Measurements from ENCODE around the gene RNASEH2A. TPM values are rescaled to one million over a fixed set of nuclear protein-coding genes. Genes with fewer than 3 reads are reported as not detected.
A peak's percentile ranks its signal among the peaks of the same experiment; 100 is the strongest.
"Not testable (repeated sequence)": the region's sequence is repeated elsewhere in the genome, so short reads cannot be mapped to it uniquely, and the experiment has no call there.

The RNASEH2A gene
- total RNA-seq, 1 donor from 2014 or later: 6.3 TPM

DNA sequence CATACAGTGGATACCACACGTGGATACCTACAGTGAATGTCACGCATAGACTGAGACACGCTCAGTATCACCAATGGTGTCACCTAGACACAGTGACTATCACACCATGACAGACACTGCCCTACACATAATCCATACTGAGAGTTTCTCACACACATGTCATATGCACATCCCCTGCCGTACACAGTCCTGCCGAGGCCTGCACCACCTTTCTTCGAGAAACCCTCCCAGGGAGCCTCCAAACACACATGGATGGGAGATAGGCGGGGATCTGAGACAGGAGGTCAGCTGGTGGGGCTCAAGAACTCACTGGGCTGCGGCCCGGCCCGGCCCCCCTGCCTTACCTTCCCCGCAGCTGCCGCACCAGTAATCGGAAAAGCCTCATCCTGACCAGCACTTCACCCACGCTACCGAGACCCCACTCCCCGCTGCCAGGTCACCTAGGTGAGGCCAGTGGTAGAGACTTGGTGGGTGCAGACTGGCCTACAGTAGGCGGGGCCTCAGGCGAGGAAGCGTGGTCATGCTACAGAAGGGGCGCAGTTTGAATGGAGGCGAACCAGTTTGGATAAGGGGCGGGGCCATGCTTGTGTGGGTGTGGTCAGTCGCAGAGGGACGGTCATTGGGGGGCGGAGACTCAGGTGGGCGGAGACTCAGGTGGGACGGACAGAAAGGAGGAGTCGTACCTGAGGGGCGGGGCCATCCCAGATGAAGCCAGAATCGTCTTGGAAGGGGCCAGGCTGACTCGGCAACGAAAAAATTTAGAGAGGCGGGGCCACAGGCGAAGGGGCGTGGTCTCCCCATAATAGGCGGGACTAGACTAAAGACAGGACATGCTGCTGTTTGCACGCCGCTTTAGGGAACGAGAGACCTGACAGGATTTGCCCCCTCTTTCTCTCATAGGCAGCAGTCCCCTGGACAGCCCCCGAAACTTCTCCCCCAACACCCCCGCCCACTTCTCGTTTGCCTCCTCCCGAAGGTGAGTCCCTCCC is 34.0 kb downstream of the RNASEH2A start:
- peak; percentile 41 for ATAC-seq
- intact Hi-C loops (cut with DNase I): no loop called here

DNA sequence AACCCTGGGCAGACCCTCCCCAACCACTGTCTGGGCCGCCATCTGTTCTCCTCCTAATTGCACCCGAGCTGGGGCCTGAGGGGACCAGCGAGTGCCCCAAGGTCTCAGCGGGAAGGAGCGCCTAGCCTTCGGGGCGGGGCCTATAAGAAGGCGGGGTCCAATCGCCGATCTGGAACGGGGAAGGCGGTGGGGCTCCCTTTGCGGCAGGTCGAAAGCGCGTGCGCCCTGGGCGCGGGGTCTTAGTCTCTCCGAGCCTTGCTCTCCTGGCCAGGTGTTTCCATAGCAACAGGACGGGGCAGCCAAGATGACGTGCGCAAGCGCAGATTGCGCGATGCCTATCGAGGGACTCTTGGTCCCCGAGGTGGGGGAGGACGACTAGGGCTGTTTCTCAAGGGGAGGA is 34.7 kb downstream of the RNASEH2A start:
- no peak for ATAC-seq
- DNase-seq (ENCODE audit: missing footprints): no peak

More for the DNA sequence above, 34.0 kb downstream of the RNASEH2A start:
- DNase-seq (ENCODE audit: missing footprints): no peak

DNA sequence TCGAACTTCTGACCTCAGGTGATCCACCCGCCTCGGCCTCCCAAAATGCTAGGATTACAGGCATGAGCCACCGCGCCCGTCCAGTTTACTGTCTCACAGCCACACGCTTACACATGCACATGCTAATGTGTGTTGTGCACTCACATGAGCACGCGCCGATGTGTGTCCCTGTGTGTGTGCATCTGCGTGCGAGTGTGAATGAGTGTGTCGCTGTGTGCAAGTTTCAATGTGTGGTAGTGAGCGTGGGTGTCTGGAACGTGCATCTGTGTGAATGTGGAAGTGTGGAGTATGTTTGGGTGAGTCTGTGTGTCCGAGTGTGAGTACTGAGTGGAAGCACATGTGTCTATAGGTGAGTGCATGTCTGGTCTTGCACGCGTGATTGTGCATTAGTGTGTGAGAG is 36.1 kb downstream of the RNASEH2A start:
- DNase-seq (ENCODE audit: missing footprints): no peak
- no peak for ATAC-seq
- intact Hi-C loops (cut with DNase I): no loop called here

More for the DNA sequence above, 34.7 kb downstream of the RNASEH2A start:
- intact Hi-C loops (cut with DNase I): no loop called here

DNA sequence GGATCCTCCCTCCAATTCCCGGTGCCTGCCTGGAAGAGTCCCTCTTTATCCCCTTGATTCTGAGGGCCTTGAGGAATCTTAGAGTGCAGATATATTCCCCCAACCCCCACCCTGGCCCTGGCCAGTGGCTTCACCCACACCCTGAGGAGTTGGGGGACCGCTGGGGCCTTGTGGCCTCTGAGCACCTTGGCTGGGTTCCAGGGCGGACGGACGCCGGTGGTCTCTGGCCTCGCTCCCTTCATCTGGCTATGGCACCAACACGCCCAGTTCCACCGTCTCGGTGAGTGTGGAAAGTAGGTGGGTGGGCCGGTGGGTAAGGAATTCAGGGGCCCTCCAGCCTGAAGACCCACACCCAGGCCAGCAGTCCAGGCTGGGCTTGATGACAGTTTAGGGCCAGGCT is 36.9 kb downstream of the RNASEH2A start:
- DNase-seq (ENCODE audit: missing footprints): no peak
- no peak for ATAC-seq
- intact Hi-C loops (cut with DNase I): no loop called here

DNA sequence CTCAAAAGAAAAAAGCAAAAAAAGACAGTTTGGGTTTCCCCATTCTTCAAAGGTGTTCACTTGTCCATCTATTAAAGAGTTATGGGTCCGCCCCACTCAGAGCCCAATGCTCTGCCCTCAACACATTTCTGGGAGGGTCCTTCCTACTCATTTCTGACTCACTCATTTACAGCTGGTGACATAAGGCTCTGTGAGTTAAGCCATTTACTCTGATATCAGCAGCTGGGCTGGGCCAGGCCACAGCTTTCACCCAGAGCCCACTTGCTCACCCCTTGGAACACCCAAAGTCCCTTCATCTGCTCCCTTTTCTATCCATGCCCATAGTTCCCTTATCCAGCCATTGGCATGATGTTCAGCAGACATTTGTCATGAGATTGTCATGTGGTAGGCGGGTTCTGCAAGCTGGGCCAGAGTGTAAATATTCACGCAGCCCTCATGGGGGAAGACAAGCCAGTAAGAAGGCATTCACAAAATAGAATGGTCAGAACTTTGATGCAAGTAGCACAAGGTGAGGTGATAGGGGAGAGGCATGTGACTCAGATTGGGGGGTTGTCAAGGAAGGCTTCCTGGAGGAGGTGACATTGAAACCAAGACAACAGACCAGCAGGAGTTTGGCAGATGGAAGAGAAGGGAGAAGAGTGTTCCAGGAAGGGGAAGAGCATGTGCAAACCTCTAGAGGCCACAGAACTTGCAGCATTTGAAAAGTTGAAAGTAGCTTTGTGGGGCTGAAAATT is 37.8 kb downstream of the RNASEH2A start:
- ATAC-seq: no peak
- intact Hi-C loops (cut with DNase I): no loop called here
- no peak for DNase-seq (ENCODE audit: missing footprints)

DNA sequence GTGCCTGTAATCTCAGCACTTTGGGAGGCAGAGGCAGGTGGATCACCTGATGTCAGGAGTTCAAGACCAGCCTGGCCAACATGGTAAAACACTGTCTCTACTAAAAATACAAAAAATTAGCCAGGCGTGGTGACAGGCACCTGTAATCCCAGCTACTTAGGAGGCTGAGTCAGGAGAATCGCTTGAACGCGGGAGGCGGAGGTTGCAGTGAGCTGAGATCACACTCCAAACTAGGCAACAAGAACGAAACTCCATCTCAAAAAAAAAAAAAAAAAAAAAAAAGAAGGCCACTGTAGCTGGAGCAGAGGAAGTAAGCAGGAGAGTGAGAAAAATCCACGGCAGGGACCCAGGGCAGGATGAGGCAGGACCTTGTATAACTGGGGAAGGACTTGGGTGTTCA is 40.2 kb downstream of the RNASEH2A start:
- intact Hi-C loops (cut with DNase I): loop anchor here (2.0 kb wide), 1 partner anchor 82 kb away; no protein-coding TSS in a partner anchor
- not testable (repeated sequence) for DNase-seq (ENCODE audit: missing footprints)

DNA sequence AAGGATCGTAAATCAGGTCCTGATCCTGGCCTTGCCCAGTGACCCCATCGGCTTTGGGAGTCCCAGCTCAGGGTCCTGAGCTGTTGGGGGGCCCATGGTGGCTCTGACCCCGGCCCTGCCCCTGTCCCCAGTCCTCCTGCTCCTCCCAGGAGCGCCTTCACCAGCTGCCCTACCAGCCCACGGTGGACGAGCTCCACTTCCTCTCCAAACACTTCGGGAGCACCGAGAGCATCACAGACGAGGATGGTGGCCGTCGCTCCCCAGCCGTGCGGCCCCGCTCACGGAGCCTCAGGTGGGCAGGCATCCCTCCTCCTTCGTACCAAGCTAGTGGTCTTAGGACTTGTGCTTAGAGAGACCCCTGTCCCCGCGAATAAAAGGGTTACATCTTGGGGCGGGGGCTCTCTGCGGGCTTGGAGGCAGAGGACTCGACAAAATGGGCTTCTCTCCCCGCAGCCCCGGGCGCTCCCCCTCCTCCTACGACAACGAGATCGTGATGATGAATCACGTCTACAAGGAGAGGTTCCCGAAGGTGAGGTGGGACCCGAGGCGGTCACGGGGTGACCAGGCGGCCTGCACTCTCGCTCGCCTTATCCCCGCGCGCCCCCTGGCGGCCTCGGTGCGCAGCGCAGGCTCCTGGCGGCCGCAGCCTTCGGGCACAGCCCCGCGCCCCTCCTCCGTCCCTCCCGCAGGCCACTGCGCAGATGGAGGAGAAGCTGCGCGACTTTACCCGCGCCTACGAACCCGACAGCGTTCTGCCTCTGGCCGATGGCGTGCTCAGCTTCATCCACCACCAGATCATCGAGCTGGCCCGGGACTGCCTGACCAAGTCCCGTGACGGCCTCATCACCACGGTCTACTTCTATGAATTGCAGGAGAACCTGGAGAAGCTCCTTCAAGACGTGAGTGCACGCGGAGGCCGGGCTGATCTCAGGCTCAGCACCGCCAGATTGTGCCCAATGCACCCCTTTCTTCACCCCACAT is 41.1 kb downstream of the RNASEH2A start:
- intact Hi-C loops (cut with DNase I): loop anchor here (2.0 kb wide), 1 partner anchor 83 kb away; no protein-coding TSS in a partner anchor
- peak; percentile 93 for DNase-seq (ENCODE audit: missing footprints)
- ATAC-seq: peak; percentile 97

More for the DNA sequence above, 40.2 kb downstream of the RNASEH2A start:
- not testable (repeated sequence) for ATAC-seq

DNA sequence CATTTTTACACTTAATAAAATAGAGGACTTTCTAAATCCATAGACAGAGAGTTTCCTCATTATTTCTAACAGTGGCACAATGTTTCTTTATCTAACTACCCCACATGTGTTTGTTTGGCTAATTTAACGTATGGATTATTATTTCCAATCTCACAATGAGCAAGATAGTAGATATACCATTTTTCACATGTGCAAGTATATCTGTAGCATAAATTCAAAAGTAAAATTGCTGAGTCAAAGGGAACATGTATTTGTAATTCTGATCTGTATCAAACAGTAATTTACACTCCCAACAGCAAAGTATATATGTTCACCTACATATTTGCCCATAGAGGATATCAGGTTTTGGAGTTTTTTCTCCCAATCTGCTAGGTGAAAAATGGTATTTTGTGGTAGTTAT is 50.3 kb downstream of the RNASEH2A start:
- no peak for ATAC-seq
- intact Hi-C loops (cut with DNase I): no loop called here
- DNase-seq (ENCODE audit: missing footprints): no peak

DNA sequence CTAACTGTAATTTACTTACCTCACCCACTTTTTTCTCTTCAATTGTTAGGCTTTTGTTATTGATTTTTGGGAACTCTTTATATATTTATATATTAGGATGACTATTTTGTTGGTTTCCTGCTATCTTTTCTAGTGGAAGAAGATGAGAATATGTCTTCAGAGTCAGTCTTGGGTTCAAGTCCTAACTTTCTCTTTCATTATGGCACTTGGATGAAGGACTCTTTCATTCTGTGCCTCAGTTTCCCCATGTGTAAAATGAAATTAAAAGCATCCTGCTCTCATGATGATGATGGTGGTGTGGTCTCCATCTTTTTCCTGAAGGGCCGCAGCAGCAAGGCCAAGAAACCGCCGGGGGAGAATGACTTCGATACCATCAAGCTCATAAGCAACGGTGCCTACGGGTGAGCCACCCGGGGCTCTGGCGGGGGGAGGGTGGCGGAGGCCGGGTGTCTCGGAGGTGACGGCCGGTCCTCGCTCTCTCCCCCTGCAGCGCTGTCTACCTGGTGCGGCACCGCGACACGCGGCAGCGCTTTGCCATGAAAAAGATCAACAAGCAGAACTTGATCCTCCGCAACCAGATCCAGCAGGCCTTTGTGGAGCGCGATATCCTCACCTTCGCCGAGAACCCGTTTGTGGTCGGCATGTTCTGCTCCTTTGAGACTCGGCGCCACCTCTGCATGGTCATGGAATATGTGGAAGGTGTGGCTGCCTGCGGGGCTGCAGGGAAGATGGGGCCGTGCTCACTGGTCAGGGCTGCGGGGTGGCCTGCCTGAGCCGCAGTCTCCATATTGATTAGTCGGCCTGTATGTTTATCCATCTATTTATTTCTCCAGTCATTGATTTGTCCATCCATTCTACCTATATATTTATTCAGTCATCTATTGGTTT is 51.9 kb downstream of the RNASEH2A start:
- ATAC-seq: no peak

DNA sequence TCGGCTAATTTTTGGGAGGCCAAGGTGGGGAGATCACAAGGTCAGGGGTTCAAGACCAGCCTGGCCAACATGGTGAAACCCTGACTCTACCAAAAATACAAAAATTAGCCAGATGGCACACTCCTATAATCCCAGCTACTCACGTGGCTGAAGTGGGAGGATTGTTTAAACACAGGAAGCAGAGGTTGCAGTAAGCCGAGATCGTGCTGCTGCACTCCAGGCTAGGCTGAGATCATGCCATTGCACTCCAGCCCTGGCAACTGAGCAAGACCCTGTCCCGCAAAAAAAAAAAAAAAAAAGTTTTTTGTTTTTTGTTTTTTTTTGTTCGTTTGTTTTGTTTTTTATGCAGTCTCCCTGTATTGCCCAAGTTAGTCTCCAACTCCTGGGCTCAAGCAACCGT is 53.2 kb downstream of the RNASEH2A start:
- no peak for DNase-seq (ENCODE audit: missing footprints)
- intact Hi-C loops (cut with DNase I): no loop called here
- no peak for ATAC-seq

More for the DNA sequence above, 51.9 kb downstream of the RNASEH2A start:
- intact Hi-C loops (cut with DNase I): no loop called here
- no peak for DNase-seq (ENCODE audit: missing footprints)

Small RNAs within 50 kb of the gene (microRNA-seq; reads per million reads assigned to microRNA genes)
- not detected for gene MIR5684
- gene MIR6794: not detected

Other genes starting within 250 kb of the RNASEH2A start
- 5.1 TPM for gene ZNF490, start 195.8 kb upstream of the RNASEH2A start, total RNA-seq
- 14.4 TPM for gene ZNF791, start 195.7 kb upstream of the RNASEH2A start, total RNA-seq
- gene MAN2B1, start 139.8 kb upstream of the RNASEH2A start, total RNA-seq: 40.2 TPM
- 7.2 TPM for gene WDR83, start 139.8 kb upstream of the RNASEH2A start, total RNA-seq
- 45.9 TPM for gene DHPS, start 124.7 kb upstream of the RNASEH2A start, total RNA-seq
- gene GNG14, start 118.6 kb upstream of the RNASEH2A start, total RNA-seq: not detected
- 1.7 TPM for gene FBXW9, start 110.0 kb upstream of the RNASEH2A start, total RNA-seq
- 35.1 TPM for gene TNPO2, start 82.7 kb upstream of the RNASEH2A start, total RNA-seq
- 133 TPM for gene TRIR, start 71.9 kb upstream of the RNASEH2A start, total RNA-seq
- 65.8 TPM for gene GET3, start 69.1 kb upstream of the RNASEH2A start, total RNA-seq
- not detected for gene BEST2, start 54.8 kb upstream of the RNASEH2A start, total RNA-seq
- 51.6 TPM for gene HOOK2, start 31.0 kb upstream of the RNASEH2A start, total RNA-seq
- gene JUNB, start 15.1 kb upstream of the RNASEH2A start, total RNA-seq: 25.0 TPM
- gene PRDX2, start 4.8 kb upstream of the RNASEH2A start, total RNA-seq: 692 TPM
- gene THSD8, start 4.5 kb upstream of the RNASEH2A start, total RNA-seq: 1.7 TPM
- gene RTBDN, start 28.0 kb downstream of the RNASEH2A start, total RNA-seq: not detected
- gene MAST1, start 31.9 kb downstream of the RNASEH2A start, total RNA-seq: 0.22 TPM
- gene DNASE2, start 74.9 kb downstream of the RNASEH2A start, total RNA-seq: 18.8 TPM
- not detected for gene KLF1, start 80.6 kb downstream of the RNASEH2A start, total RNA-seq
- 33.4 TPM for gene GCDH, start 84.6 kb downstream of the RNASEH2A start, total RNA-seq
- not detected for gene SYCE2, start 112.7 kb downstream of the RNASEH2A start, total RNA-seq
- 37.6 TPM for gene FARSA, start 127.1 kb downstream of the RNASEH2A start, total RNA-seq
- 496 TPM for gene CALR, start 132.0 kb downstream of the RNASEH2A start, total RNA-seq
- 171 TPM for gene RAD23A, start 139.3 kb downstream of the RNASEH2A start, total RNA-seq
- gene GADD45GIP1, start 150.6 kb downstream of the RNASEH2A start, total RNA-seq: 33.7 TPM
- 9.9 TPM for gene DAND5, start 163.0 kb downstream of the RNASEH2A start, total RNA-seq
- 159 TPM for gene NFIX, start 188.9 kb downstream of the RNASEH2A start, total RNA-seq

Measured in Right ventricle myocardium inferior (tissue), 1 donor.